ENCODE results near the gene NBAS. TPM values are rescaled to one million over a fixed set of nuclear protein-coding genes. Genes with fewer than 3 reads are reported as not detected.

NBAS gene
- total RNA-seq, 4 donors from 2014 or later: 34.0 to 51.2 (median 41.9) TPM

- TF ChIP-seq CTCF (IDR thresholded peaks at IDR 0.05; ENCODE audit: low read depth): no peak
Measured at GRCh38 chr2:15218423-15219086, 342.6 kb downstream of the NBAS start.

GRCh38 chr2:15212249-15212648 is 348.9 kb downstream of the NBAS start:
- TF ChIP-seq CTCF (IDR thresholded peaks at IDR 0.05; ENCODE audit: low read depth): no peak

DNA sequence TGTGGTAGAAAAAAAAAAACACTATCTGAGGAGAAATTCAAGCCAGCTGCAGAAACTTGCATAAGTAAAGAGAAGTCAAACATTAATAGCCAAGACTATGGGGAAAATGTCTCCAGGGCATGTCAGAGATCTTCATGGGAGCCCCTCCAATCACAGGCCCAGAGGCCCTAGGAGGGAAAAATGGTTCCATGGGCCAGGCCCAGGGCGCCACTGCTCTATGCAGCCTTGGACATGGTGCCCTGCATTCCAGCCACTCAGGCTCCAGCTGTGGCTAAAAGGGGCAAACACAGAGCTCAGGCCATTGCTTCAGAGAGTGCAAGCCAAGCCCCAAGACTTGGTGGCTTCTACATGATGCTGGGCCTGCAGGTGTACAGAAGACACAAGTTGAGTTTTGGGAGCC is 354.7 kb downstream of the NBAS start:
- no peak for TF ChIP-seq CTCF (IDR thresholded peaks at IDR 0.05; ENCODE audit: low read depth)

DNA sequence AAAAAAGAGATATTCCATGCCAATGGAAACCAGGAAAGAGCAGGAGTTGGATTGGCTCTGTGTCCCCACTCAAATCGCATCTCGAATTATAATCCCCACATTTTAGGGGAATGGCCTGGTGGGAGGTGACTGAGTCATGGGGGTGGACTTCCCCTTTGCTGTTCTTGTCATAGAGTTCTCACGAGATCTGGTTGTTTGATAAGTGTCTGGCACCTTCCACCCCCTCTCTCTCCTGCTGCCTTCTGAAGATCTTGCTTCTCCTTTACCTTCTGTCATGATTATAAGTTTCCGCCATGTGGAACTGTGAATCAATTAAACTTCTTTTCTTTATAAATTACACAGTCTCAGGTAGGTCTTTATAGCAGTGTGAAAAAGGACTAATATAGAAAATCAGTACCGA is 355.6 kb downstream of the NBAS start:
- no peak for TF ChIP-seq CTCF (IDR thresholded peaks at IDR 0.05; ENCODE audit: low read depth)

DNA sequence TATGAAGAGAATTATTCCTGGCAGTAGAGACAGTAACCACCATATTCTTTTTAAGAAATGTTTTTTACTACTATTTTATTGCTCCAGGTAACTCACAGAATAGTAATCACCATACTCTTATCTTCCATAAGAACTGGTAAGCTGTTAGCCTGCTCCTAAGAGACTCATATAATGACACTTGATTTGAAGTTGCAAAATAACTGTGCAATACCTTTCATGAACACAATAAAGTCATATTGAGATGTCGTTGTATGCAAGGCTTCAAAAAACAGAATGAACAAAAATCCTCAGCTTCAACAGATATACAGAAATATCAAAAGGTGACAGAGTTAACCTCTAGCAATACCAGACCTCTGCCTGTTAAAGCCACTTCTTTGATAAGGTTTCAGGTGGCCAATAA is 360.1 kb downstream of the NBAS start:
- no peak for TF ChIP-seq CTCF (IDR thresholded peaks at IDR 0.05; ENCODE audit: low read depth)

DNA sequence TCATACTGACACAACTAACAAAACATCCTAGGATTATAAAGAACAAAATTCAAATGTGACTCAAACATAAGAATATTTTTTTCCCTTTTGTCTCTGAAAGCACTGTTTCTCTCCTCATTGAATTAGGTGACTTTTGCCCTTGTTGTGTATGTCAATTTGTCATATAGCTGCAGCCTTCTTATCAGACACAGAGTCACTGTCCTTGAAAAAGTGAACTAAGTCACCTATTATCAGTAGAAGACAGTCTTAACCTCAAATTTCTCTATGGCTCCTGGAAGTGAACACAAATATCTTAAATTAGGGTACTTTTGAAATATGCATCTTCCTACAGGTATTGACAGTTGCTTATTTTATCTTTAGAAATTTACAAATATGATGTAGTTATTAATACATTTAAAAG is 360.6 kb downstream of the NBAS start:
- TF ChIP-seq CTCF (IDR thresholded peaks at IDR 0.05; ENCODE audit: low read depth): no peak

DNA sequence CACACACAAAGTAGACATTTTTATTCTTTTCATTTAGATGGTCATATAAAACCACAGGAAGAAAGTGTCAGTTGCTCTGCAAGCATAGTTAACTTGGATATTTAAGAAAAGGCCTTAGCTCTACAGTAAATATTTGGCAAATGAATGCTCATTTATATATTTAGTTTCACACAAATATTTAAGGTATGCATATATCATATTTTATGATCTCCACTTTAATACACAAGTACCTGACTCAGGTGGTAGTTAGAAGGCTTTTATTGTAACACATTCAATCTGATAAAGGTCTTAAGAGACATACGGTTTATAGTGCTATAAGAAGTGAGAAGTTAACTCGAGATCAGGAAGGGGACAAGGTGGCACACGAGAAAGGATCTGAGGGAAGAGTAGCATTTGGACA is 363.1 kb downstream of the NBAS start:
- TF ChIP-seq CTCF (IDR thresholded peaks at IDR 0.05; ENCODE audit: low read depth): no peak

All from subcutaneous adipose tissue (tissue), 4 donors.